Ishikawa (cell line): Measurements from ENCODE around the gene AFF2.

Experiments used
- CEBPB ChIP-seq: IDR thresholded peaks from 2 replicates; pipeline ENCODE4 v1.6.1; 2012
- EGR1 ChIP-seq: IDR thresholded peaks from 2 replicates; pipeline ENCODE4 v1.6.1; 2012
- EP300 ChIP-seq: IDR thresholded peaks from 2 replicates; pipeline ENCODE4 v1.6.1; 2012; ENCODE audit warnings: borderline replicate concordance
- RAD21 ChIP-seq: IDR thresholded peaks from 2 replicates; pipeline ENCODE4 v1.6.1; 2012; ENCODE audit warnings: low read depth
- YY1 ChIP-seq: IDR thresholded peaks from 2 replicates; pipeline ENCODE4 v1.6.1; 2012; ENCODE audit warnings: low read depth

- TF ChIP-seq EGR1 (no peak), RAD21 (no peak), EP300 (no peak), YY1 (no peak), CEBPB (no peak)
Measured at GRCh38 chrX:148536961-148537360, 36.5 kb downstream of the AFF2 start.
